ENCODE data around the gene AGTR1.

The AGTR1 gene

GRCh38 chr3:148697306-148698189 is at the start of gene AGTR1:
Gene AGTR1, plus strand, starts transcription at chr3:148697903. Its CDS starts 43,133 bp downstream, at chr3:148741036.
- no peak for DNase-seq (ENCODE audit: extremely low read depth, low read depth)
- peak within 1 kb of the TSS; percentile 47 for H3K4me3 ChIP-seq (replicated peaks; ENCODE audit: low read depth, low read length)
- TF ChIP-seq, protein P1, sequence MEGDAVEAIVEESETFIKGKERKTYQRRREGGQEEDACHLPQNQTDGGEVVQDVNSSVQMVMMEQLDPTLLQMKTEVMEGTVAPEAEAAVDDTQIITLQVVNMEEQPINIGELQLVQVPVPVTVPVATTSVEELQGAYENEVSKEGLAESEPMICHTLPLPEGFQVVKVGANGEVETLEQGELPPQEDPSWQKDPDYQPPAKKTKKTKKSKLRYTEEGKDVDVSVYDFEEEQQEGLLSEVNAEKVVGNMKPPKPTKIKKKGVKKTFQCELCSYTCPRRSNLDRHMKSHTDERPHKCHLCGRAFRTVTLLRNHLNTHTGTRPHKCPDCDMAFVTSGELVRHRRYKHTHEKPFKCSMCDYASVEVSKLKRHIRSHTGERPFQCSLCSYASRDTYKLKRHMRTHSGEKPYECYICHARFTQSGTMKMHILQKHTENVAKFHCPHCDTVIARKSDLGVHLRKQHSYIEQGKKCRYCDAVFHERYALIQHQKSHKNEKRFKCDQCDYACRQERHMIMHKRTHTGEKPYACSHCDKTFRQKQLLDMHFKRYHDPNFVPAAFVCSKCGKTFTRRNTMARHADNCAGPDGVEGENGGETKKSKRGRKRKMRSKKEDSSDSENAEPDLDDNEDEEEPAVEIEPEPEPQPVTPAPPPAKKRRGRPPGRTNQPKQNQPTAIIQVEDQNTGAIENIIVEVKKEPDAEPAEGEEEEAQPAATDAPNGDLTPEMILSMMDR (IDR thresholded peaks at IDR 0.05; ENCODE audit: low read depth, low read length, missing control alignments), result no peak

GRCh38 chr3:148648685-148649352 is 48.9 kb upstream of the AGTR1 start:
- no peak for DNase-seq (ENCODE audit: extremely low read depth, low read depth)
- TF ChIP-seq, protein P1 (IDR thresholded peaks at IDR 0.05; ENCODE audit: low read depth, low read length, missing control alignments), result no peak
- H3K4me3 ChIP-seq (replicated peaks; ENCODE audit: low read depth, low read length), result no peak overlapping the region

GRCh38 chr3:148651549-148651948 is 46.2 kb upstream of the AGTR1 start:
- TF ChIP-seq, protein P1 (IDR thresholded peaks at IDR 0.05; ENCODE audit: low read depth, low read length, missing control alignments), result no peak
- H3K4me3 ChIP-seq (replicated peaks; ENCODE audit: low read depth, low read length), result no peak overlapping the region
- DNase-seq (ENCODE audit: extremely low read depth, low read depth), result no peak

DNA sequence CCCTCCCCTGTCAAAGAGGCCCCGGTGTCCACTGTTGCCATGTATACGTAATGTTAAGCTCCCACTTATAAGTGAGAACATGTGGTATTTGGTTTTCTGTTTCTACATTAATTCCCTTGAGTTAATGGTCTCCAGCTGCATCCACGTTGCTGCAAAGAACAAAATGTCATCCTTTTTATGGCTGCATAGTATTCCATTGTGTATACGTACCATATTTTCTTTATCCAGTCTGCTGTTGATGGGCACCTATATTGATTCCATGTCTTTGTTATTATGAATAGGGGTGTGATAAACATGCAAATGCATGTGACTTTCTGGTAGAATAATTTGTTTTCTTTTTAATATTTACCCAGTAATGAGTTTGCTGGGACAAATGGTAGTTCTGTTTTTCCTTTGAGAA is 43.3 kb upstream of the AGTR1 start:
- DNase-seq (ENCODE audit: extremely low read depth, low read depth), result no peak

GRCh38 chr3:148657470-148657869 is 40.2 kb upstream of the AGTR1 start:
- TF ChIP-seq, protein P1 (IDR thresholded peaks at IDR 0.05; ENCODE audit: low read depth, low read length, missing control alignments), result no peak
- H3K4me3 ChIP-seq (replicated peaks; ENCODE audit: low read depth, low read length), result no peak overlapping the region
- DNase-seq (ENCODE audit: extremely low read depth, low read depth), result no peak

More for the DNA sequence above, 43.3 kb upstream of the AGTR1 start:
- TF ChIP-seq, protein P1 (IDR thresholded peaks at IDR 0.05; ENCODE audit: low read depth, low read length, missing control alignments), result no peak
- no peak overlapping the region for H3K4me3 ChIP-seq (replicated peaks; ENCODE audit: low read depth, low read length)

- TF ChIP-seq, protein P1 (IDR thresholded peaks at IDR 0.05; ENCODE audit: low read depth, low read length, missing control alignments), result no peak
- no peak for DNase-seq (ENCODE audit: extremely low read depth, low read depth)
- H3K4me3 ChIP-seq (replicated peaks; ENCODE audit: low read depth, low read length), result no peak overlapping the region
These were observed 38.2 kb upstream of the AGTR1 start for GRCh38 chr3:148659512-148659911.
